GM20000 (cell line): ENCODE data around the gene MIF.
"Not testable (repeated sequence)": the region's sequence is repeated elsewhere in the genome, so short reads cannot be mapped to it uniquely, and the experiment has no call there.

Source experiments
- DNase-seq: peaks from one replicate; pipeline ENCODE4 v3.0.0; 2012; ENCODE audit warnings: low spot score
- TF ChIP-seq, protein P1 (sequence below): IDR thresholded peaks from 2 replicates; pipeline ENCODE4 v1.5.1; 2012; ENCODE audit warnings: mild to moderate bottlenecking, control low read depth; ENCODE audit errors: extremely low read depth, missing control alignments

MIF gene

DNA sequence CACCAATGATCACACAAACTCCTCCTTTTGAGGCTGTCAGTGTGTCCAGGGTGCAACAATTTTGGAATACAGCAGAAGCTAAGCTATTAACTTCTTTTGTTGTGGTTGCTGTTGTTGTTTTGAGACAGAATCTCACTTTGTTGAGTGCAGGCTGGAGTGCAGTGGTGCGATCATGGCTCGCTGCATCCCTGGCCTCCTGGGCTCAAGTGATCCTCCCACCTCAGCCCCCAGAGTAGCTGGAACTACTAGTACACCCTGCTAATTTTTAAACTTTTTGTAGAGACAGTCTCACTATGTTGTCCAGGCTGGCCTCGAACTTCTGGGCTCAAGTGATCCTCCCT is 44.8 kb downstream of the MIF start:
- TF ChIP-seq, protein P1, sequence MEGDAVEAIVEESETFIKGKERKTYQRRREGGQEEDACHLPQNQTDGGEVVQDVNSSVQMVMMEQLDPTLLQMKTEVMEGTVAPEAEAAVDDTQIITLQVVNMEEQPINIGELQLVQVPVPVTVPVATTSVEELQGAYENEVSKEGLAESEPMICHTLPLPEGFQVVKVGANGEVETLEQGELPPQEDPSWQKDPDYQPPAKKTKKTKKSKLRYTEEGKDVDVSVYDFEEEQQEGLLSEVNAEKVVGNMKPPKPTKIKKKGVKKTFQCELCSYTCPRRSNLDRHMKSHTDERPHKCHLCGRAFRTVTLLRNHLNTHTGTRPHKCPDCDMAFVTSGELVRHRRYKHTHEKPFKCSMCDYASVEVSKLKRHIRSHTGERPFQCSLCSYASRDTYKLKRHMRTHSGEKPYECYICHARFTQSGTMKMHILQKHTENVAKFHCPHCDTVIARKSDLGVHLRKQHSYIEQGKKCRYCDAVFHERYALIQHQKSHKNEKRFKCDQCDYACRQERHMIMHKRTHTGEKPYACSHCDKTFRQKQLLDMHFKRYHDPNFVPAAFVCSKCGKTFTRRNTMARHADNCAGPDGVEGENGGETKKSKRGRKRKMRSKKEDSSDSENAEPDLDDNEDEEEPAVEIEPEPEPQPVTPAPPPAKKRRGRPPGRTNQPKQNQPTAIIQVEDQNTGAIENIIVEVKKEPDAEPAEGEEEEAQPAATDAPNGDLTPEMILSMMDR, result no peak
- DNase-seq, result no peak

DNA sequence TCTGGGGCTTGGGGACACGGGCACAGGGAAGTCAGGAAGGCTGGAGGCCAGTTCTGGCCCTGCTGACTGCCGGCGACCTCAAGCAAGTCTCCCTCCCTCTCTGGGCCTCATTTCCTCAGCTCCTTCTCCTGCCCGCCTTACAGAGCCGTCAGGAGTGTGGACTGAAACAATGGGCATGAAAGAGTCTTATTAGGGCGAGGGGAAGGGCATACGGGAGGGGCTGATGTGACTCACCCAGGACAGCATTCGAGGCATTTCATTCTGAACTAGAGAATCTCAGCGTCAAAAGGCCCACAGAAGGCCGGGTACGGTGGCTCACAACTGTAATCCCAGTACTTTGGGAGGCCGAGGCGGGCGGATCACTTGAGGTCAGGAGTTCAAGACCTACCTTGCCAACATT is 46.0 kb downstream of the MIF start:
- not testable (repeated sequence) for DNase-seq
